Breast epithelium (tissue), 4 donors: Measurements from ENCODE around the gene HBQ1. TPM values are rescaled to one million over a fixed set of nuclear protein-coding genes. Genes with fewer than 3 reads are reported as not detected.

Source experiments
- DNase-seq, 2 donors: peaks; one replicate each; pipeline ENCODE4 v3.0.0-alpha.2; 2019; ENCODE audit warnings: low spot score in 2 of 2
- H3K27ac ChIP-seq, 2 donors: fragments of 200-600 bp; sonication (generic) in 1 of 2; one replicate each; pipeline ENCODE4 v1.5.1; 2016 to 2019; ENCODE audit warnings: mild to moderate bottlenecking in 1 of 2
- H3K27me3 ChIP-seq, 2 donors: fragments of 200-600 bp; sonication (generic) in 1 of 2; one replicate each; pipeline versions ENCODE4 v1.5.1 to v1.6.0; 2017 to 2019; ENCODE audit warnings: control low read depth in 1 of 2, mild to moderate bottlenecking in 1 of 2
- H3K36me3 ChIP-seq: fragments of 200-600 bp; one replicate; pipeline ENCODE4 v1.5.1; 2019
- H3K4me1 ChIP-seq, 2 donors: fragments of 200-600 bp; sonication (generic); one replicate each; pipeline ENCODE4 v1.5.1; 2016 to 2019; ENCODE audit warnings: control low read depth in 1 of 2
- H3K4me3 ChIP-seq, 3 donors: fragments of 200-600 bp; sonication (generic); 1 replicate in 2 of 3; 2 replicates in 1 of 3; pipeline ENCODE4 v1.5.1; 2016 to 2019; ENCODE audit warnings: mild to moderate bottlenecking in 3 of 3, moderate library complexity in 2 of 3
- H3K9me3 ChIP-seq, 2 donors: fragments of 200-600 bp; sonication (generic) in 1 of 2; one replicate each; pipeline ENCODE4 v1.5.1; 2016 to 2019; ENCODE audit warnings: control low read depth in 1 of 2
- POLR2A ChIP-seq: fragments of 450-650 bp; IDR thresholded peaks from one replicate; pipeline ENCODE4 v1.6.1; 2016; ENCODE audit warnings: antibody characterized with exemption, mild to moderate bottlenecking, moderate library complexity
- POLR2AphosphoS5 ChIP-seq, 3 donors: sonication (generic); formaldehyde crosslinking; IDR thresholded peaks; one replicate each; pipeline ENCODE4 v1.6.1; 2017; ENCODE audit warnings: antibody characterized with exemption in 3 of 3
- intact Hi-C: fragments of 100-400 bp; cut with DNase I; formaldehyde crosslinking; loops from one replicate; pipeline ENCODE4 v1.15.1; 2023; ENCODE audit warnings: low total_unique reads
- total RNA-seq, 3 donors: library from RNA; depleted of rRNA; stranded (reverse); fragments of >200 nt; gene quantifications; one replicate each; pipeline ENCODE4 v1.1.0, GENCODE V29; 2016
- TF ChIP-seq, protein P1 (sequence below), 3 donors: fragments of 450-650 bp; IDR thresholded peaks; one replicate each; pipeline ENCODE4 v1.5.1; 2016 to 2017; ENCODE audit warnings: antibody characterized with exemption in 3 of 3, mild to moderate bottlenecking in 3 of 3, moderate library complexity in 3 of 3

The HBQ1 gene
- total RNA-seq, 3 donors from 2014 or later = not detected

- Histone ChIP-seq H3K4me1 (no peaks in the 10 kb centered on the region), H3K4me3 (no peak overlapping the region), H3K9me3 (no peaks in the 10 kb centered on the region), H3K27ac (no peak overlapping the region), H3K27me3 (no peaks in the 10 kb centered on the region), H3K36me3 (no peaks in the 10 kb centered on the region)
- intact Hi-C loops = no loop called here
- no peak for DNase-seq
- TF ChIP-seq, protein P1, sequence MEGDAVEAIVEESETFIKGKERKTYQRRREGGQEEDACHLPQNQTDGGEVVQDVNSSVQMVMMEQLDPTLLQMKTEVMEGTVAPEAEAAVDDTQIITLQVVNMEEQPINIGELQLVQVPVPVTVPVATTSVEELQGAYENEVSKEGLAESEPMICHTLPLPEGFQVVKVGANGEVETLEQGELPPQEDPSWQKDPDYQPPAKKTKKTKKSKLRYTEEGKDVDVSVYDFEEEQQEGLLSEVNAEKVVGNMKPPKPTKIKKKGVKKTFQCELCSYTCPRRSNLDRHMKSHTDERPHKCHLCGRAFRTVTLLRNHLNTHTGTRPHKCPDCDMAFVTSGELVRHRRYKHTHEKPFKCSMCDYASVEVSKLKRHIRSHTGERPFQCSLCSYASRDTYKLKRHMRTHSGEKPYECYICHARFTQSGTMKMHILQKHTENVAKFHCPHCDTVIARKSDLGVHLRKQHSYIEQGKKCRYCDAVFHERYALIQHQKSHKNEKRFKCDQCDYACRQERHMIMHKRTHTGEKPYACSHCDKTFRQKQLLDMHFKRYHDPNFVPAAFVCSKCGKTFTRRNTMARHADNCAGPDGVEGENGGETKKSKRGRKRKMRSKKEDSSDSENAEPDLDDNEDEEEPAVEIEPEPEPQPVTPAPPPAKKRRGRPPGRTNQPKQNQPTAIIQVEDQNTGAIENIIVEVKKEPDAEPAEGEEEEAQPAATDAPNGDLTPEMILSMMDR (IDR thresholded peaks at IDR 0.05) = no peak
- TF ChIP-seq POLR2A = no peak
- no peak for TF ChIP-seq POLR2AphosphoS5 (IDR thresholded peaks at IDR 0.05)
Measured at GRCh38 chr16:140175-140857, 39.9 kb upstream of the HBQ1 start.

- H3K4me3 ChIP-seq = no peak overlapping the region
- H3K36me3 ChIP-seq = no peaks in the 10 kb centered on the region
- no peaks in the 10 kb centered on the region for H3K27me3 ChIP-seq
- no peaks in the 10 kb centered on the region for H3K9me3 ChIP-seq
- TF ChIP-seq POLR2AphosphoS5 (IDR thresholded peaks at IDR 0.05) = no peak
- TF ChIP-seq, protein P1 (IDR thresholded peaks at IDR 0.05) = no peak
- no peak for TF ChIP-seq POLR2A
- DNase-seq = no peak
- intact Hi-C loops = no loop called here
- no peak overlapping the region for H3K27ac ChIP-seq
- no peaks in the 10 kb centered on the region for H3K4me1 ChIP-seq
Measured at GRCh38 chr16:142405-142967, 37.8 kb upstream of the HBQ1 start.

- no peaks in the 10 kb centered on the region for H3K9me3 ChIP-seq
- H3K27me3 ChIP-seq = no peaks in the 10 kb centered on the region
- H3K27ac ChIP-seq = peak overlapping the region in 1 of 2 donors; percentile 5
- intact Hi-C loops = no loop called here
- no peaks in the 10 kb centered on the region for H3K36me3 ChIP-seq
- DNase-seq = no peak
- TF ChIP-seq POLR2A (no peak), POLR2AphosphoS5 (IDR thresholded peaks at IDR 0.05) (no peak)
- TF ChIP-seq, protein P1 (IDR thresholded peaks at IDR 0.05) = no peak
- H3K4me1 ChIP-seq = no peaks in the 10 kb centered on the region
- no peak overlapping the region for H3K4me3 ChIP-seq
Measured at GRCh38 chr16:143047-143446, 37.2 kb upstream of the HBQ1 start.

DNA sequence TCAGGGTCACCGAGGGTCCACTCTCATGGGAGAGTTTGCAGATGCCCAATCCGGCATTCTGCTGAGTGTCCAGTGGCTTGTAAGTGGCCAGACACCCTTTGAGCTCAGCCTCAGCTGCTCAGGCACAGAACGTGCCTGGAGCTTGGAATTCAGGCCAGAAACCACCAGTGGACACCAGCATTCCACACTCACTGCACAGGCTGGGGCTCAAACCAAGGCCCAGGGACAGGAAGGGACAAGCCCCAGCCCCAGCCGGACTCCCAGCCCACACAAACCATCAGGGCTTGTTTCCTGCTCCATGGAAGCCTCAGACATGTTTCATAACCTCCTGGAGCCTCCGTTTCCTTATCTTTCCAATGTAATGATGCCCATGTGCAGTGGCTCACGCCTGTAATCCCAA lies 36.8 kb upstream of the HBQ1 start:
- no peak for TF ChIP-seq POLR2AphosphoS5 (IDR thresholded peaks at IDR 0.05)
- no peak for TF ChIP-seq POLR2A
- TF ChIP-seq, protein P1 (IDR thresholded peaks at IDR 0.05) = no peak
- Histone ChIP-seq H3K9me3 (no peaks in the 10 kb centered on the region), H3K4me3 (no peak overlapping the region), H3K27me3 (no peaks in the 10 kb centered on the region), H3K4me1 (no peaks in the 10 kb centered on the region), H3K27ac (peak overlapping the region; percentile 5 to 17), H3K36me3 (no peaks in the 10 kb centered on the region)
- intact Hi-C loops = no loop called here
- no peak for DNase-seq

DNA sequence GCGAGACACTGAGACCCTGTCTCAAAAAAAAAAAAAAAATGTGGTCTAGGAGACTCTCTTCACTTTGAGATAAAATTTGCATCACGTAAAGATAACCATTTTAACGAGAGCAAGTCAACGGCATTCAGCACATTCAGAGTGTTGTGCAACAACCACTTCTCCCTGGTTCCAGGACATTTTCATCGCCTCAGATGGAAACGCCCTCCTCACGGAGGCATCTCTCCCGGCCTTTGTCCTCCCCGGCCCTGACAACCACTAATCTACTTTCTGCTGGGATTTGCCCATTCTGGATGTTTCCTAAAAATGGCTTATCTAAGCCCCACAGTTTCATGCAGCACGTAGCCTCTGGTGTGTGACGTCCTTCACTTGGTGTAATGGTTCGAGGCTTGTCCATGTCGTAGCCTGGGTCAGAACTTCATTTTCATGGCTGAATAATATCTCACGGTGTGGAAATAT lies 35.4 kb upstream of the HBQ1 start:
- DNase-seq = no peak
- H3K4me1 ChIP-seq = no peaks in the 10 kb centered on the region
- H3K27ac ChIP-seq = no peak overlapping the region
- H3K9me3 ChIP-seq = no peaks in the 10 kb centered on the region
- no peaks in the 10 kb centered on the region for H3K27me3 ChIP-seq
- H3K4me3 ChIP-seq = no peak overlapping the region
- TF ChIP-seq, protein P1 (IDR thresholded peaks at IDR 0.05) = no peak
- no peak for TF ChIP-seq POLR2AphosphoS5 (IDR thresholded peaks at IDR 0.05)
- no peak for TF ChIP-seq POLR2A
- no peaks in the 10 kb centered on the region for H3K36me3 ChIP-seq
- intact Hi-C loops = no loop called here
